ENCODE results near the gene TUBAL3. TPM values are rescaled to one million over a fixed set of nuclear protein-coding genes. Genes with fewer than 3 reads are reported as not detected.

TUBAL3 gene
- total RNA-seq, 1 experiment from 2014 or later = not detected

DNA sequence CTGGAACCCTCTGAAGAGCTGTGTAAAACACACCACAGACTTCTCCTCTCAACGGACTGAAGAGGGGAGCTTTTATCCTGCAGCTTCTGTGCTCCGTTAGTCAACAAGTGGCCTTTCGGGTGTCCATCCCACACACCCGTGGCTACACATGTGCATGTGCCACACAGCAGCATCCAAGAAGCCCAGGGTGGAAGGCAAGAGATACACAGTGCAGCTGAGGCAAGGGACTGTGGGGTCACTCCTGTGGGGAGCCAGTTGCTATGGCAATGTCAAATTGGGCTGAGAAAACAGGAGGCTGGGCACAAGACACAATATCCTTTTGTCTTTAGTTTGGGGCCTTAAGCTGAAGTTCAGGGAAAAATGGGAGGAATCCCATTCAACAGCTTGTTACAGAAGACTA lies 36.5 kb upstream of the TUBAL3 start:
- Histone ChIP-seq H3K4me3 (ENCODE audit: insufficient read depth, low read depth, low read length) (no peak overlapping the region), H3K36me3 (replicated peaks; ENCODE audit: control insufficient read depth, insufficient read depth, low read length) (no peaks in the 10 kb centered on the region; the same call in 1 of the 2 replicates), H3K27me3 (ENCODE audit: control insufficient read depth, insufficient read depth, low read length) (no peaks in the 10 kb centered on the region)
- no peak for DNase-seq

DNA sequence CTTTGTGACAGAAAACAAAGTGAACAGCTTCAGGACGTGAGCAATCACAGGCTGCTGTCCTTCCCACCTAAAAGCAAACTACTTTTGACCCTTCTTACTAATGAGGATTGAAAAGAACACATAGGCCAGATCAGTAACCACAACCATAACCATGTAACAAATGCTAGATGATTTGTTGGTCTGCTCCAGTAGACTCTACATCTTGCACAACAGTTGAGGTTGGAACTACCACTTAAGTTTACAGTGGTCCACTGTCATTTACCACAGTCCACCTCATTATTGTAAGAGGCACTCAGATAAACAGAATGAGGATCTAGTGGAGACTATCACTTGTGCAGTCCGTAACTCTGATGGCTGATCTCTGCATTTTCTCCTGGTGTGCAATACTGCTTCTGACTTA lies 35.6 kb upstream of the TUBAL3 start:
- Histone ChIP-seq H3K36me3 (replicated peaks; ENCODE audit: control insufficient read depth, insufficient read depth, low read length) (no peaks in the 10 kb centered on the region; the same call in 1 of the 2 replicates), H3K4me3 (ENCODE audit: insufficient read depth, low read depth, low read length) (no peak overlapping the region), H3K27me3 (ENCODE audit: control insufficient read depth, insufficient read depth, low read length) (no peaks in the 10 kb centered on the region)
- DNase-seq = no peak

DNA sequence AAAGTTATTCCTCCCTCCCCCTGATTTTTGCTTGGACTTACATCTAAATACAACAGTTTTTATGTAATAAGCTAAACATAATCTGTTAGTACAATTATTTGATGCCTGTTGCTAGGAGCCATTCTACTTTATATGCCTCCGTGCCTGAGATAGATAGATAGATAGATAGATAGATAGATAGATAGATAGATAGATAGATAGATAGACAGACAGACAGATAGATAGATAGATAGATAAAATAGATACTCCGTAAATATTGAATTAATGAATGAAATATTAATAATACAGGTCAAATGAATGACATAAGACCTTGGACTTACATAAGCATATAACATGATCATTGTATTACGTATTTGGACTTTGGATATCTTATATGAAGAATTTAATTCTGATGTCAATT lies 30.7 kb upstream of the TUBAL3 start:
- no peak for DNase-seq
- Histone ChIP-seq H3K4me3 (ENCODE audit: insufficient read depth, low read depth, low read length) (no peak overlapping the region), H3K36me3 (replicated peaks; ENCODE audit: control insufficient read depth, insufficient read depth, low read length) (no peaks in the 10 kb centered on the region), H3K27me3 (ENCODE audit: control insufficient read depth, insufficient read depth, low read length) (no peaks in the 10 kb centered on the region)

DNA sequence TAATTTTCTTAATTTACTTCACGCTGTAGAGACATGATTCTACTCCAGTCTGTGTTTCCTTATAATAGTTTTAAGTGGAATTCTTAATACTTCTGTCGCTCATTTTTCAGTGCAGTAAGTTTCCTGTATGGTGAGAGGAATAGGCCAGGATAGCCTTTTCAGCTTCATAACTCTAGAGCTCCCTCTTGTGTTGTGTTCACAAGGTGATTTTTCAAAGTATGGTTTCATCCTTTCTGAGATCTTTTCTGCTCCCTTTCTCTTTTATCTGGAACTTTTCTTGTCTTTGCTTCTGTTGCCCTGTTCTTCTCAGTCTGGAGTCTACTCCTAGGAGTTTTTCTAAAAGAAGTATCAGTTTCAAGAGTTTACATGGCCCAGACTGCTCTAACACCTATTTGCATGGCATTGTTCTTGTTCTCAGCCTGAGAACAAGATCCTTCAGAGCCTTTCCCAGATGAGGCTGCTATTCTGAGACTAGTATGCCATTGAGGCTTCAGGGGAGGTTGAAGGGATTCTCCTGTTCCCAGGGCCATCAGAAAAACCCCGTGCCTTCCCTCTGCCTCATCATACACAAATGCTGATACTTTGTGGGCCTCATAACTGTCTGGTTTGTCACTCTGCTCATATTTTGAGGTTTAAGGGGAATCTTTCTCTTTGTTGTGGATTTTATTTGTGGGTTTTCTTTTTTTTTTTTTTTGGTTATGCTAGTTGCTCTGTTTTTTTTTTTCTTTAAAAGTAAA lies 29.6 kb upstream of the TUBAL3 start:
- Histone ChIP-seq H3K36me3 (replicated peaks; ENCODE audit: control insufficient read depth, insufficient read depth, low read length) (0 out of 2 replicates have a peak, but pooled peaks cover 2% of the 10 kb centered on the region), H3K4me3 (ENCODE audit: insufficient read depth, low read depth, low read length) (no peak overlapping the region), H3K27me3 (ENCODE audit: control insufficient read depth, insufficient read depth, low read length) (no peaks in the 10 kb centered on the region)
- DNase-seq = peak; percentile 35

DNA sequence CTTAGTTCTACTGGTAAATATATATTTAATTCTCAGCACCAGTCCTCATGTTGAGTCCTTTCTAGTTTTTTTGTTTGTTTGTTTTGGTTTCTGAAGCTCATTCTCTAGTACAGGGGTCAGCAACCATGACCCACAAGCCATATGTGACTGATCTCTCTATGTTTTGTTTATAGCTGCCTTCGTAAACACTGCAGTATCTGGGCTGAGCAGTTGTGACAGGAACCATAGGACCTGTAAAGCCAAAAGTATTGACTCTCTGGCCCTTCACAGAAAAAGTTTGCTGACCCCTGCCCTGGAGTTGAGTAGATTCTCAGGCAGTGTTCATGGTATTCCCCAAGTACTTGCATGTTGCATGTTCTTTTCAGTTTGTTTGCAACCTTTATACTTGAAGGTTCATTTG lies 28.6 kb upstream of the TUBAL3 start:
- no peak for DNase-seq

DNA sequence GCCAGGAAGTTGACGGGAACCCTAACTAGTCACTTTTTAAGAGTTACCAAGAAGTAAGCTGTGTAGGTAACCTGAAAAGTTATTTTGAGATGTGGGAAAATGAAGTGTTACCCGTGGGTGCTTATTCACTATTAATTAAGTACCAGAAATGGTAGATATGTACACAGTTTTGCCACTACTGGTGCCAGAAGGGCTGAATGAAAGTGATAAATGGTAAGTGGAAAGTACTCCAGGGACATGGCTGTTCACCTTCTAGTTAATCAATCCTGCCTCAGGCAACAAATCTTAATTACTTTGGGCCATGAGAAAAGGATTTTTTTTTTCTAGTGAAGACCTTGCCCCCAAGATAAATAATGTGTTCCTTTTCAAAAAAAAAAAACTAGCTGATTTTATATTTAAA lies 23.5 kb upstream of the TUBAL3 start:
- H3K27me3 ChIP-seq (ENCODE audit: control insufficient read depth, insufficient read depth, low read length) = no peaks in the 10 kb centered on the region
- H3K4me3 ChIP-seq (ENCODE audit: insufficient read depth, low read depth, low read length) = no peak overlapping the region
- H3K36me3 ChIP-seq (replicated peaks; ENCODE audit: control insufficient read depth, insufficient read depth, low read length) = 0 out of 2 replicates have a peak, but pooled peaks cover 2% of the 10 kb centered on the region
- DNase-seq = no peak

More for the DNA sequence above, 28.6 kb upstream of the TUBAL3 start:
- Histone ChIP-seq H3K4me3 (ENCODE audit: insufficient read depth, low read depth, low read length) (no peak overlapping the region), H3K27me3 (ENCODE audit: control insufficient read depth, insufficient read depth, low read length) (no peaks in the 10 kb centered on the region), H3K36me3 (replicated peaks; ENCODE audit: control insufficient read depth, insufficient read depth, low read length) (0 out of 2 replicates have a peak, but pooled peaks cover 2% of the 10 kb centered on the region)

DNA sequence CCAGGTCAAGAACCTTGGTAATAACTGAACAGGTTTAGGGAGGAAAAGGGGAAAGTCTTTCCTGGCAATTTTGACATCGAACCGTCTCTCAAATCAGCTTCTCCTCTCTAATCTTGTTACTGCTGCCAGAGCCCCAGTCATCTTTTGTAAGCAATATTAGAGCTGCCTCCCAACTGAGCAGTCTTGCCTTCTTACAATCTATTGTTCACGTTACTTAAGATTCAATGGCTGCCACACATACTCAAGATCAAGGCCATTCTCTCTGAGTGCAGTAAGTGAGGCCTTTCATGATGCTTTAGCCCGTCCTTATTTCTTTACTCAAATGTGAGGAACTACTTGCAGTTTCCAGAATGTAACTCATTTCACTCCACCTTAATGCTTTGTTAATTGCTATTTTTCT lies 20.1 kb upstream of the TUBAL3 start:
- Histone ChIP-seq H3K36me3 (replicated peaks; ENCODE audit: control insufficient read depth, insufficient read depth, low read length) (0 out of 2 replicates have a peak, but pooled peaks cover 2% of the 10 kb centered on the region), H3K27me3 (ENCODE audit: control insufficient read depth, insufficient read depth, low read length) (no peaks in the 10 kb centered on the region), H3K4me3 (ENCODE audit: insufficient read depth, low read depth, low read length) (no peak overlapping the region)
- no peak for DNase-seq

DNA sequence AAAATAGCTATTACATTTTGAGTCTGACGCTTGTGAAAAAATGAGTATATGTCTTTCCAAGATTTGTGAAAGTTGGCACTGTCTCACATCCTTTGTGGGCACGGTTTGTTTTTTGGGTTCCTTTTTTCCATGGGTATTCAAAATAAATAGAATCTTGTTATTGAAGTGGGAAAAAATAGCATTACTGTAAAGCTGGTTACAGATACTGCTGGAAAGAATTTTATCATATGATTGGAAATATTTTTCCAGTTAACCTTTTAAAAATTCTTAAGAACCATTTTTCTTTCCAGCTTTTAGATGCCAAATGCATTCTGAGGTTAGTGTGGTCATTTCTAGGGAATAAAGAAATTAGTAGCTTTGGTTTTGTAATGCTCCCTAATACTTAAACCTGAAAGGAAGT lies 19.1 kb upstream of the TUBAL3 start:
- Histone ChIP-seq H3K27me3 (ENCODE audit: control insufficient read depth, insufficient read depth, low read length) (no peaks in the 10 kb centered on the region), H3K4me3 (ENCODE audit: insufficient read depth, low read depth, low read length) (no peak overlapping the region), H3K36me3 (replicated peaks; ENCODE audit: control insufficient read depth, insufficient read depth, low read length) (no peaks in the 10 kb centered on the region)
- no peak for DNase-seq

DNA sequence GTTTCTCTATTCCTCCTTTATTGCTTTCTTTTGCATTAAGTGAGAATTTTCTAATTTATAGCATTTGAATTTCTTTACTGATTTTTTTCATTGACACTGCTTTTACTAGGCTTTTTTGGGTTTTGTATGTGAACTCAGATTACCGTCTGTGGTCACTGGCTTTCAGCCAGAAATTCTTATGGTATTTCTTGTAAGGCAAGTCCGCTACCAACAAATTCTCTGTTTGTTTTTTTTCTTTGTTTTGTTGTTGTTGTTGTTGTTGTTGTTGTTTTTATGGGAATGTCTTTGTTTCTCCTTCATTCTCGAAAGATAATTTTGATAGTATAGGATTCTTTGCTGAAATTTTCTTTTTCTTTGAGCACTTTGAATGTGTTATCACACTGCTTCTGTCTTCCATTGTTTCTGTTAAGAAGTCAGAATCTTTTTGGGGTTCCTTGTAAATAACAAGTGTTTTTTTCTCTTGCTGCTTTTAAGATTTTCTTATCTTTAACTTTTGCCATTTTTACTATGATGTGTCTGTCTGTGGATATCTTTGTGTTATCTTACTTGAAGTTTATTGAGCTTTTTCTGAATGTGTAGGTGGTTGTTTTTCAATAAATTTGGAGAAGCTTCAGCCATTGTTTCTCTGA lies 15.0 kb upstream of the TUBAL3 start:
- Histone ChIP-seq H3K4me3 (ENCODE audit: insufficient read depth, low read depth, low read length) (no peak overlapping the region), H3K36me3 (replicated peaks; ENCODE audit: control insufficient read depth, insufficient read depth, low read length) (no peaks in the 10 kb centered on the region), H3K27me3 (ENCODE audit: control insufficient read depth, insufficient read depth, low read length) (no peaks in the 10 kb centered on the region)
- no peak for DNase-seq

DNA sequence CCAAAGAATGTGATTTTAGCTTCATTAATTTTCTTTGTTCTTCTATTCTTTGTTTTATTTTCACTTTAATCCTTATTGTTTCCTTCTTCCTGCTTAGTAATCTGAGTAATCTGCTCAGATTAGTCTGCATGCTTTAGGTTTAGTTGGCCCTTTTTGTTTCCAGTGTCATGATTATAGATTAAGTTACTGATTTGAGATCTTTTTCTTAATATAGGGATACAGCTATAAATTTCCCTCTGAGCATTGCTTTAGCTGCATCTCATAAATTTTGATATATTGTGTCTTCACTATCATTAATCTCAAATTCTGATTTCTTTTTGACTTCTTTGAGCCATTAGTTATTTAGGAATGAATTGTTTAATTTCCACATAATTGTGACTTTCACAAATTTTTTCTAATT lies 14.0 kb upstream of the TUBAL3 start:
- no peak for DNase-seq
- Histone ChIP-seq H3K36me3 (replicated peaks; ENCODE audit: control insufficient read depth, insufficient read depth, low read length) (no peaks in the 10 kb centered on the region), H3K4me3 (ENCODE audit: insufficient read depth, low read depth, low read length) (no peak overlapping the region), H3K27me3 (ENCODE audit: control insufficient read depth, insufficient read depth, low read length) (no peaks in the 10 kb centered on the region)

DNA sequence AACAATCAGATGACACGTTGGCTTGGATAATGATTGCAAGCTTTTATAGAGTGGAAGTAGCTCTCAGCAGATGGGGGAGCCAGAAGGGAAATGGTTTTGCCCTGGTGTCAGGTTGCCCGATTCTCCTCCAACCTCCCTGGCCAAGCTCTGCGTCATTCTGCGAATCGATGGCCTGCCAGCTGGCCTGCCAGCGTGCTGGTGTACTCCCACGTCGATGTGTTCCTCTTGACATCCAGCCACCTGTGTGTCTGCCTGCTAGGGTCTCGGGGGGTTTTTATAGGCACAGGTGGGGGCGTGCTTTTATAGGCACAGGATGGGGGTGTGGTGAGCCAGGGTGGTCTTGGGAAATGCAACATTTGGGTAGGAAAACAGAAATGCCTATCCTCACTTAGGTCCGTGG lies 12.4 kb upstream of the TUBAL3 start:
- DNase-seq = no peak
- Histone ChIP-seq H3K27me3 (ENCODE audit: control insufficient read depth, insufficient read depth, low read length) (no peaks in the 10 kb centered on the region), H3K4me3 (ENCODE audit: insufficient read depth, low read depth, low read length) (no peak overlapping the region), H3K36me3 (replicated peaks; ENCODE audit: control insufficient read depth, insufficient read depth, low read length) (no peaks in the 10 kb centered on the region)

DNA sequence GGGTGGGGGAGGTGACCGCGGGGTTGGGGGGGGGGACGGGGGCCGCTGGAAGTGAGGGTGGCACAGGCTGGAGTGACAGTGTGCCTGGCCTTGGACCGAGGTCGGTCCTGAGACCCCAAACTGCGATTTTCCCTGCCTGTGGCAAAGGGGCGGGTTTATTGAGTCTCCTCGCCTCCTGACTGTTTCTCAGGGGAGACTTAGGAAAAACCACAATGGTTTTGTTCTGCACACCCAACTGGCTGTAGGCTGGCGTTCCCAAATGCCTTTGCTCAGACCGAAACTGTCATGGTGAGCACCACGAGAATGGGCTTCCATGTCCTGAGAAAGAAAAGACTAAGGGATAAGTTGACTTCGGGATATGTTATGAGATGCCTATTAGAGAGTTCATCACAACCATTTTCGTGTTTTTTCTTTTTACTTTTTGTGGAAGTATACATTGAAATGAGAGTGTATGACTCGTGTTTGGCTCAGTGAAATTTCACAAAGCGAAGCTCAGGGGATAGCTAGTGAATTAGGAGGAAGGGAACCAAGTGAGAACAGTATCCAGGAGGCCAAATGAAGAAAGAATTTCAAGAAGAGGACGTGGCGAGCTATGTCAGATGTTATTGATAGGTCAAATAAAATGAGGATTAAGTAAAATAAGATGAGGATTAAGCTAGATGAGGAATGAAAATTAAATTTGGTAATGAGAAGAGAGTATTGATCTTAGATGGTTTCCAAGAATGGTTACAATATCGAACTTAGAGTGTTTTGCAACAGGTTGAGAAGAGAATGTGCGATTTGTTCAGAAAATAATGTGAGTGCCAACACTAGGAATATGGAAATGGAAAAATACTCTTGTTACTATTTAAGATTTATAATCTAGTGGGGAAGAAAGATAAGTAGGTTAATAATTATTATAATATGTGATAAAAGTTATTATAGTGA lies 8.6 kb upstream of the TUBAL3 start:
- H3K27me3 ChIP-seq (ENCODE audit: control insufficient read depth, insufficient read depth, low read length) = no peaks in the 10 kb centered on the region
- H3K36me3 ChIP-seq (replicated peaks; ENCODE audit: control insufficient read depth, insufficient read depth, low read length) = no peaks in the 10 kb centered on the region
- peak overlapping the region; percentile 67 for H3K4me3 ChIP-seq (ENCODE audit: insufficient read depth, low read depth, low read length)
- no peak for DNase-seq

DNA sequence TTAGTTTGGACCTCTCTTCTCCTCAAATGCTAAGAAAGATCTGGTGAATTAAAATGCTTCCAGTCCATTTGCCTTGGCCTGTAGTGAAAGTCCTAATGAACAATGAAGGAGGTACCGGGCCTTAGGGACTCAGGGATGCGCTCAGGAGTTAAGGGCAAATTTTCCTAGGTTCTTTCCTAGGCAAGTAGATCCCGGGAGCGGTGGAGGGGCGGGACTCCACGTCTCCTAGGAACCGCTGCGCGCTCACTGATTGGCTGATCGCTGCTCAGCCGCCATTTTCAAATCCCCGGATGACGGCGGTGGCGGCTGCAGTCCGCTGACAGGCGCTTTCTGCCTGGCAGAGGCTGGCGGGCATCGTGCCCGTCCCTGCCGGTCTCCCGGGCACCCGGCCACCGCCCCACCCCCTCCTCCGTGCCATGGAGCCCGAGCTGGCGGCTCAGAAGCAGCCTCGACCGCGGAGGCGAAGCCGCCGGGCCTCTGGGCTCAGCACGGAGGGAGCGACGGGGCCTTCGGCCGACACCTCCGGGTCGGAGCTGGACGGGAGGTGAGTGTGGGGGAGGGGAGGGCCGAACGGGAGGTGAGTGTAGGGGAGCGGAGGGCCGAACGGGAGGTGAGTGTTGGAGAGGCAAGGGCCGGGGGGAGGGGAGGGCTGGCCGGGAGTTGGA lies 7.8 kb upstream of the TUBAL3 start, which contains the start of gene NET1:
Gene NET1, plus strand, starts transcription at position 281 of the 665 bp plus-strand sequence. Its CDS starts 136 bp downstream, at position 417.
- DNase-seq = peak; percentile 95
- Histone ChIP-seq H3K36me3 (replicated peaks; ENCODE audit: control insufficient read depth, insufficient read depth, low read length) (no peaks in the 10 kb centered on the region), H3K4me3 (ENCODE audit: insufficient read depth, low read depth, low read length) (peak within 1 kb of the TSS; percentile 67), H3K27me3 (ENCODE audit: control insufficient read depth, insufficient read depth, low read length) (no peaks in the 10 kb centered on the region)

DNA sequence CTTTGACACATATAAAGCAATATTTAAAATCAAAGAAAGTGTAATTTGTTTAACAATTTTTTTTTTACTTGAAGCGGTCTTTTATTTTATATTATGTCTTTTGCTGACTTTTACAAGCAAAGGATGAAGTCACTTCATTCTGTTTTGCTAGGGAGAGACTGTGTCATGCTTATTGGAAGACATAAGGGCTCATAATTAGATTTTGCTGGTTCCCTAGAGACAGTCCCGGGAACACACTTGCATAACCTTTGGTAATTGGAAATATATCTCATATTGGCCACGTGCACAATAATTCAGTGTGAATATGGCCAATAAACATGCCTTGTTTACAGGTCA lies 7.3 kb upstream of the TUBAL3 start:
- no peak for DNase-seq
- Histone ChIP-seq H3K36me3 (replicated peaks; ENCODE audit: control insufficient read depth, insufficient read depth, low read length) (no peaks in the 10 kb centered on the region), H3K27me3 (ENCODE audit: control insufficient read depth, insufficient read depth, low read length) (no peaks in the 10 kb centered on the region), H3K4me3 (ENCODE audit: insufficient read depth, low read depth, low read length) (no peak overlapping the region)

Measured in H7 (cell line).